K562 (cell line): ENCODE results near the gene LRRC10B. TPM values are rescaled to one million over a fixed set of nuclear protein-coding genes. Genes with fewer than 3 reads are reported as not detected.

Experiments
- ATAC-seq: fragments of 200-7000 bp; cut with Tn5 transposase; 3 replicates; pipeline ENCODE4 v1.9.1; 2020; ENCODE audit warnings: moderate library complexity
- BruUV-seq: library from RNA; stranded (reverse); fragments of 400-500 nt; replicated peaks from 2 replicates; lab custom pipeline; 2021; lab: Mats Ljungman, UMichigan
- CTCF ChIA-PET: fragments of 300-600 bp; formaldehyde crosslinking; extraction: SDS; loops from one replicate; lab custom pipeline; 2021; ENCODE audit warnings: low intra/inter-chr PET ratio; lab: Yijun Ruan, JAX
- POLR2A ChIA-PET: fragments of 300-600, 350-650 bp; sonication (Branson Sonifier 250); formaldehyde crosslinking; extraction: SDS; loops from one replicate; lab custom pipeline; 2021; ENCODE audit warnings: antibody characterized with exemption, inconsistent platforms; lab: Yijun Ruan, JAX
- DNase-seq, 4 experiments: peaks; one replicate each; pipeline versions ENCODE4 v3.0.0 to v3.0.0-alpha.2; 2011 to 2018; ENCODE audit warnings: low spot score in 3 of 4, mixed read lengths in 3 of 4; ENCODE audit errors: extremely low read depth in 1 of 4
- FAIRE-seq: peaks from 2 replicates; lab custom pipeline; 2011; peaks lifted over from hg19 to GRCh38; lab: Jason Lieb, UNC
- H2AFZ ChIP-seq: 2 replicates; pipeline ENCODE4 v1.6.0; 2011; ENCODE audit warnings: low read depth, low read length, control low read depth, inconsistent platforms
- H3K27ac ChIP-seq: fragments of 200-600 bp; 3 replicates; pipeline ENCODE4 v1.8.0; 2011; ENCODE audit warnings: low read depth, mild to moderate bottlenecking, control low read depth, inconsistent platforms, low read length, moderate library complexity, mixed read lengths; ENCODE audit errors: extremely low read depth
- H3K27me3 ChIP-seq, 2 experiments: fragments of 300-600 bp in 1 of 2; 2 replicates in 1 of 2; 3 replicates in 1 of 2; pipeline versions ENCODE4 v1.6.0 to v1.8.0; 2011; ENCODE audit warnings: inconsistent platforms in 2 of 2, low read length in 2 of 2, mild to moderate bottlenecking in 1 of 2, mixed read lengths in 1 of 2, moderate library complexity in 1 of 2; ENCODE audit not compliant: control insufficient read depth in 2 of 2, insufficient read depth in 2 of 2
- H3K36me3 ChIP-seq: fragments of 300-600 bp; 3 replicates; pipeline ENCODE4 v1.8.0; 2011; ENCODE audit warnings: mild to moderate bottlenecking, low read length, inconsistent platforms; ENCODE audit not compliant: control insufficient read depth, insufficient read depth
- H3K4me1 ChIP-seq, 2 experiments: fragments of 200-600 bp in 1 of 2; replicated peaks in 1 of 2; 2 replicates in 1 of 2; 3 replicates in 1 of 2; pipeline versions ENCODE4 v1.5.1 to v1.8.0; 2011; ENCODE audit warnings: inconsistent platforms in 2 of 2, low read length in 2 of 2, mild to moderate bottlenecking in 1 of 2, mixed read lengths in 1 of 2, moderate library complexity in 1 of 2; ENCODE audit not compliant: control insufficient read depth in 2 of 2, insufficient read depth in 2 of 2
- H3K4me2 ChIP-seq: 2 replicates; pipeline ENCODE4 v1.6.1; 2011; ENCODE audit warnings: low read length, control low read depth, inconsistent platforms, mixed read lengths; ENCODE audit not compliant: insufficient read depth
- H3K4me3 ChIP-seq: fragments of 200-600 bp; sonication (generic), shearing (Covaris generic); 2 replicates; pipeline ENCODE4 v1.5.1; 2016; ENCODE audit warnings: control low read depth, inconsistent platforms
- H3K79me2 ChIP-seq: fragments of 200-600 bp; 3 replicates; pipeline ENCODE4 v1.8.0; 2011; ENCODE audit warnings: low read length, inconsistent platforms; ENCODE audit not compliant: control insufficient read depth, insufficient read depth
- H3K9ac ChIP-seq, 2 experiments: 2 replicates each; pipeline versions ENCODE4 v1.6.0 to v1.6.1; 2011; ENCODE audit warnings: low read depth in 2 of 2, low read length in 2 of 2, control low read depth in 1 of 2, inconsistent platforms in 1 of 2, mild to moderate bottlenecking in 1 of 2, mixed read lengths in 1 of 2; ENCODE audit not compliant: insufficient read depth in 1 of 2
- H3K9me1 ChIP-seq: one replicate; pipeline ENCODE4 v1.6.0; 2011; ENCODE audit warnings: inconsistent platforms, mild to moderate bottlenecking, low read length, moderate library complexity; ENCODE audit not compliant: control insufficient read depth, insufficient read depth
- H3K9me3 ChIP-seq: replicated peaks from 2 replicates; pipeline ENCODE4 v1.5.1; 2011; ENCODE audit warnings: low read depth, low read length, inconsistent platforms; ENCODE audit not compliant: control insufficient read depth, insufficient read depth
- H4K20me1 ChIP-seq: replicated peaks from 2 replicates; pipeline ENCODE4 v1.6.1; 2011; ENCODE audit warnings: low read length, inconsistent platforms, mixed read lengths; ENCODE audit not compliant: control insufficient read depth, insufficient read depth
- DMBX1 ChIP-seq: fragments of 250-450 bp; sonication (Bioruptor Pico); IDR thresholded peaks from 2 replicates; pipeline ENCODE4 v1.8.0; 2022; ENCODE audit warnings: inconsistent platforms, mild to moderate bottlenecking, moderate library complexity, borderline replicate concordance
- E2F4 ChIP-seq: sonication (generic); formaldehyde crosslinking; IDR thresholded peaks from 2 replicates; pipeline ENCODE4 v1.8.0; 2022; ENCODE audit warnings: mild to moderate bottlenecking, low read depth, missing genetic modification reagents
- ELF2 ChIP-seq: fragments of 250-450 bp; sonication (Bioruptor Pico); IDR thresholded peaks from 2 replicates; pipeline ENCODE4 v1.5.0; 2021; ENCODE audit warnings: mild to moderate bottlenecking
- IRF9 ChIP-seq: fragments of 450-650 bp; IDR thresholded peaks from 2 replicates; pipeline ENCODE4 v1.6.1; 2016; ENCODE audit warnings: missing biosample characterization, missing genetic modification characterization
- SIN3A ChIP-seq, 2 experiments: fragments of 150-350 bp in 1 of 2; IDR thresholded peaks; 2 replicates each; pipeline ENCODE4 v1.6.1; 2011 to 2016; ENCODE audit warnings: borderline replicate concordance in 2 of 2, low read depth in 2 of 2, low read length in 2 of 2, mild to moderate bottlenecking in 2 of 2, moderate library complexity in 2 of 2; ENCODE audit not compliant: control insufficient read depth in 1 of 2
- STAT5A ChIP-seq: IDR thresholded peaks from 2 replicates; pipeline ENCODE4 v1.6.1; 2012; ENCODE audit warnings: low read length, inconsistent platforms, borderline replicate concordance
- ZFP36 ChIP-seq: fragments of 150-350 bp; IDR thresholded peaks from 2 replicates; pipeline ENCODE4 v1.6.1; 2018; ENCODE audit warnings: low read length, low read depth; ENCODE audit not compliant: partially characterized antibody
- ZFPM2 ChIP-seq: fragments of 250-450 bp; sonication (Bioruptor Pico); IDR thresholded peaks from 2 replicates; pipeline ENCODE4 v1.5.1; 2022; ENCODE audit warnings: mild to moderate bottlenecking
- ZNF24 ChIP-seq: fragments of 450-650 bp; IDR thresholded peaks from 2 replicates; pipeline ENCODE4 v1.6.1; 2016
- WGBS: fragments of 100-300 bp; shearing (Covaris generic); methylation state at CpG from one replicate; pipeline ENCODE4 v1.1.6; 2016; ENCODE audit warnings: low coverage, mixed read lengths; ENCODE audit not compliant: insufficient coverage; ENCODE audit errors: missing lambda C conversion rate; 5-methylcytosine and 5-hydroxymethylcytosine counted together
- in situ Hi-C: fragments of 300-500 bp; cut with MboI; formaldehyde crosslinking; loops from 4 replicates; pipeline ENCODE4 v1.15.0; 2018; ENCODE audit warnings: inconsistent platforms, mixed read lengths
- intact Hi-C: fragments of 100-400 bp; cut with micrococcal nuclease; formaldehyde crosslinking; loops from 2 replicates; pipeline ENCODE4 v1.14.2; 2022
- polyA plus RNA-seq, 8 experiments: library from polyadenylated mRNA; depleted of rRNA in 4 of 8; stranded (reverse) in 5 of 8; unstranded in 3 of 8; fragments of >200 nt; fragmentation: Nextera tagmentation in 2 of 8; fragmentation: Illumina TruSeq in 1 of 8; extraction: Ambion mirVana in 2 of 8; extraction: Trizol in 1 of 8; gene quantifications; 2 replicates each; pipeline versions ENCODE4 v1.2.1 to v1.2.3, GENCODE V29; 2011 to 2014; ENCODE audit warnings: inconsistent platforms in 1 of 8, missing spikeins in 1 of 8
- total RNA-seq, 7 experiments: library from RNA; depleted of rRNA in 6 of 7; stranded (reverse); fragments of >200 nt in 6 of 7; fragmentation: Illumina TruSeq in 2 of 7; extraction: Trizol in 2 of 7; gene quantifications; 2 replicates each; pipeline versions ENCODE4 v1.2.1 to v1.2.3, GENCODE V29; 2011 to 2021; ENCODE audit warnings: low replicate concordance in 1 of 7
- TF ChIP-seq, protein P1 (sequence below): fragments of 450-650 bp; IDR thresholded peaks from 2 replicates; pipeline ENCODE4 v1.6.1; 2017; ENCODE audit warnings: mild to moderate bottlenecking, moderate library complexity

Gene LRRC10B
- total and polyA plus RNA-seq, 9 of the 15 experiments (the other 6 are each of a cell fraction or from before 2014, with no cell fraction given) = 0.11 TPM; not detected in 8

- no peak for TF ChIP-seq SIN3A (IDR thresholded peaks at IDR 0.05; ENCODE audit: borderline replicate concordance in 2 of 2, control insufficient read depth in 1 of 2, low read depth in 2 of 2, low read length in 2 of 2)
- no peak for TF ChIP-seq ZNF24
- no peak for TF ChIP-seq STAT5A
- TF ChIP-seq ZFP36 = no peak
- no peak for TF ChIP-seq ELF2
- TF ChIP-seq, all 486 proteins: peak for 0
- no peak overlapping the region for H3K27ac ChIP-seq
- peaks cover 11% of the 10 kb centered on the region for H4K20me1 ChIP-seq
- intact Hi-C loops = no loop called here
- ATAC-seq (no peak), FAIRE-seq (no peak), DNase-seq (no peak)
- no peaks in the 10 kb centered on the region for H3K9me1 ChIP-seq
- H3K9me3 ChIP-seq = no peaks in the 10 kb centered on the region
- H2AFZ ChIP-seq = no peak overlapping the region
- in situ Hi-C loops = no loop called here
- no peak overlapping the region for H3K4me3 ChIP-seq
- ChIA-PET POLR2A (interaction anchor here (0.6 kb wide), 1 partner anchor 43 kb away, joined by 3 read pairs; no protein-coding TSS in a partner anchor), CTCF (no interaction called here)
- no peak overlapping the region for H3K4me2 ChIP-seq
- no peak overlapping the region for H3K9ac ChIP-seq
- peaks cover 14 to 75% of the 10 kb centered on the region in 2 experiments; a peak in 4 of 5 replicates for H3K27me3 ChIP-seq
- no peaks in the 10 kb centered on the region for H3K36me3 ChIP-seq
- no peaks in the 10 kb centered on the region for H3K79me2 ChIP-seq
- peaks cover 0 to 31% of the 10 kb centered on the region in 2 experiments; a peak in 4 of 5 replicates for H3K4me1 ChIP-seq
- BruUV-seq = no TSS peak
- 11% methylated on average over 10 of the region's 10 CpGs for WGBS
These were observed 47.4 kb downstream of the LRRC10B start for GRCh38 chr11:61555978-61556377.

DNA sequence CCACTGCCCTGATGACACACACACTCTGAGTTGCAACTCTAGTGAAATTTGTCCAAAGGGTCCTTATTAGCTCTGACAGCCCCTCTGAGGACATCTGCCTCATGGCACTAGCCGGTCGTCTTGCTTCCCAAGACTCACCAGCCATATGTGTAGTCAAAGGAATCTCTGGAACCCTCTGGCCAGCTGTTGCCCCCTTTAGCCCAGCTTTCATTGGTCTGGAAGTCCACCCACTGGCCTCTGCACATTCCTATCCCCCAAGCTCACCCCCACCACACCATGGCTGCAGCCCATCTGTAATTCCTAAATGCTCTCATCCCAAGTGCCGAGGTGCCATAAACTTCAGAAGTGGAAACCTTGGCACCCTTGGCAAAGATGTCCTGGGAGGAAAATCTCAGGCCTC, 48.1 kb downstream of the LRRC10B start:
- Histone ChIP-seq H3K79me2 (no peaks in the 10 kb centered on the region), H2AFZ (no peak overlapping the region), H3K4me3 (no peak overlapping the region), H3K27ac (no peak overlapping the region), H3K27me3 (peaks cover 16 to 74% of the 10 kb centered on the region in 2 experiments; a peak in 4 of 5 replicates), H4K20me1 (peaks cover 16% of the 10 kb centered on the region), H3K9me3 (no peaks in the 10 kb centered on the region), H3K4me1 (peaks cover 0 to 25% of the 10 kb centered on the region in 2 experiments; a peak in 4 of 5 replicates), H3K9ac (no peak overlapping the region), H3K4me2 (no peak overlapping the region), H3K9me1 (no peaks in the 10 kb centered on the region), H3K36me3 (no peaks in the 10 kb centered on the region)
- in situ Hi-C loops (no loop called here), intact Hi-C loops (no loop called here)
- no peak for FAIRE-seq
- ATAC-seq = no peak
- no peak for DNase-seq
- CTCF ChIA-PET = no interaction called here
- no TSS peak for BruUV-seq
- WGBS = 0% methylated on average over 3 of the region's 3 CpGs
- POLR2A ChIA-PET = interaction anchor here (0.6 kb wide), 1 partner anchor 43 kb away, joined by 3 read pairs; no protein-coding TSS in a partner anchor
- no peak for TF ChIP-seq IRF9 (tag)
- TF ChIP-seq, protein P1, sequence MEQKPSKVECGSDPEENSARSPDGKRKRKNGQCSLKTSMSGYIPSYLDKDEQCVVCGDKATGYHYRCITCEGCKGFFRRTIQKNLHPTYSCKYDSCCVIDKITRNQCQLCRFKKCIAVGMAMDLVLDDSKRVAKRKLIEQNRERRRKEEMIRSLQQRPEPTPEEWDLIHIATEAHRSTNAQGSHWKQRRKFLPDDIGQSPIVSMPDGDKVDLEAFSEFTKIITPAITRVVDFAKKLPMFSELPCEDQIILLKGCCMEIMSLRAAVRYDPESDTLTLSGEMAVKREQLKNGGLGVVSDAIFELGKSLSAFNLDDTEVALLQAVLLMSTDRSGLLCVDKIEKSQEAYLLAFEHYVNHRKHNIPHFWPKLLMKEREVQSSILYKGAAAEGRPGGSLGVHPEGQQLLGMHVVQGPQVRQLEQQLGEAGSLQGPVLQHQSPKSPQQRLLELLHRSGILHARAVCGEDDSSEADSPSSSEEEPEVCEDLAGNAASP = no peak
- TF ChIP-seq DMBX1 (CRISPR knock-in tag) = no peak
- TF ChIP-seq E2F4 (CRISPR knock-in tag) = no peak
- no peak for TF ChIP-seq ZFPM2 (CRISPR knock-in tag)
